GM13977 (cell line): ENCODE data around the gene CCDC91.

Experiments
- DNase-seq: peaks from one replicate; pipeline ENCODE4 v3.0.0; 2012; ENCODE audit warnings: low spot score
- in situ Hi-C: fragments of 300-500 bp; cut with MboI; formaldehyde crosslinking; loops from one replicate; pipeline ENCODE4 v1.12.0; 2022; ENCODE audit warnings: low sequenced_read_pairs, low pct_unique_long_range_greater_than_20kb, mixed read lengths, inconsistent platforms; ENCODE audit not compliant: unreplicated experiment
- TF ChIP-seq, protein P1 (sequence below): IDR thresholded peaks from 2 replicates; pipeline ENCODE4 v1.5.1; 2012; ENCODE audit warnings: mild to moderate bottlenecking, control low read depth; ENCODE audit not compliant: insufficient read depth; ENCODE audit errors: extremely low read depth, missing control alignments

CCDC91 gene

DNA sequence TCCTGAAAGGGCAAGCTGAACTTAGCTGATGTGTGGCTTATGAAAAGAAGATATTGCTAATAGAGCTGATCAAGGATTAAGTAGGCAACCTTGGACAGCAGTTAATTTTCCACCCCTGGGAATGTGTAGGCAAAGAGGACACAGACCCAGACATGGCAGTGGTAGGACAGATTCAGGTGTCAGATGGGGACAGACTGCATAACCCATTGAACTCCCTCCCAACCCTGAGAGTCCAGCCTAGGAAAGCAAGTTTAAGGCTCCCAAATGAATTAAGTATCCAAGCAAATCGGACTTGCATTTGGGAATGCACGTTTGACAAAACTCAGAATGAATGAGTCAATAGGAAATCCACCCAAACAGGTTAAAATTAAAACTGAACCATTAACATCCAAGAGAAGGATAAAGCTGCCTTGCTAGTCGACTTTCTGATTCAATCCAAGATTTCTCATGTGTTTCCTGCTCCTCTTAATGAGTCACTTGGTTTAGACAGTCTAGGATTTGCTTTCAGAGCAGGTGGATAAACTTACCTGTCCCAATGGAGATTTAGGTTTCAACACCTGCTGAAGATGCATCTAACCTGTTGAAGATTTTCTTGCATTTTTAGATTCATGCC lies 385.4 kb downstream of the CCDC91 start:
- TF ChIP-seq, protein P1, sequence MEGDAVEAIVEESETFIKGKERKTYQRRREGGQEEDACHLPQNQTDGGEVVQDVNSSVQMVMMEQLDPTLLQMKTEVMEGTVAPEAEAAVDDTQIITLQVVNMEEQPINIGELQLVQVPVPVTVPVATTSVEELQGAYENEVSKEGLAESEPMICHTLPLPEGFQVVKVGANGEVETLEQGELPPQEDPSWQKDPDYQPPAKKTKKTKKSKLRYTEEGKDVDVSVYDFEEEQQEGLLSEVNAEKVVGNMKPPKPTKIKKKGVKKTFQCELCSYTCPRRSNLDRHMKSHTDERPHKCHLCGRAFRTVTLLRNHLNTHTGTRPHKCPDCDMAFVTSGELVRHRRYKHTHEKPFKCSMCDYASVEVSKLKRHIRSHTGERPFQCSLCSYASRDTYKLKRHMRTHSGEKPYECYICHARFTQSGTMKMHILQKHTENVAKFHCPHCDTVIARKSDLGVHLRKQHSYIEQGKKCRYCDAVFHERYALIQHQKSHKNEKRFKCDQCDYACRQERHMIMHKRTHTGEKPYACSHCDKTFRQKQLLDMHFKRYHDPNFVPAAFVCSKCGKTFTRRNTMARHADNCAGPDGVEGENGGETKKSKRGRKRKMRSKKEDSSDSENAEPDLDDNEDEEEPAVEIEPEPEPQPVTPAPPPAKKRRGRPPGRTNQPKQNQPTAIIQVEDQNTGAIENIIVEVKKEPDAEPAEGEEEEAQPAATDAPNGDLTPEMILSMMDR = no peak
- in situ Hi-C loops = no loop called here
- DNase-seq = no peak

DNA sequence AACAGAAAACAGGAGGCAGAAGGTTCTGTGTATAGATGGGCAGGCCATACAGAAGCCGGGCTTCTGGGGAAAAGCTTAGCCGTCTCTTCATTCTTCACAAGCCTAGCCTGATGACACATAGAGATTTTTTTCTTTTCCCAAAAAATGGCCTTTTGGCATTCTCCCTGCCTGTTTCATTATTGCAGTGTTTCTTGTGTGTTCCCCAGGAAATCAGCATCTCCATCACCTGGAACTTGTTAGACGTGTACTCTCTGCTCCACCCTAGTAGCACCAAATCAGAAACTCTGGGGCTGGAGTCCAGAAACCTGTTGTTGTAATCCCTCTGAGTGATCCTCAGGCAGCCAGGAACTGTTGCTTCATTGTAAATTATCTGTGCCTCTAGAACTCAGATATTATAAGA lies 388.1 kb downstream of the CCDC91 start:
- TF ChIP-seq, protein P1 = no peak
- in situ Hi-C loops = no loop called here
- no peak for DNase-seq

DNA sequence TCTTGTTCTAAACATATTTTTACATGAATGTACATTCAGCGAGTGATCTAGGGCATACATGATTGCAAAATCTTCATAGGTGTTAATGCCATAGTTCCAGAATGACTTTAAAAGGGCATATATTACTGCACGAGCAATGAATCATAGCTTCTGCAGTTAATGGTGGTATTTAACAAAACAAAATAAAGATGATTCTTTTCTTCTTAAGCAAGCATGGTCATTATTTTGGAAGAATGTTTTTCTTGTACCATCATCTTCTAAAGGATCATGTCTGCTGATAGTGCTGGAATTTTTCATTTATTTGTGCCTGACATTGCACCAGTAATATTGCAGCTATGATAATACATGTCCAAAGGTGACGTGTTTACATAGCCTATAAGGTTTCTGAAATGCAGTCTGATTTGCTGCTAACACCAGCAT lies 388.6 kb downstream of the CCDC91 start:
- no peak for DNase-seq
- in situ Hi-C loops = no loop called here
- TF ChIP-seq, protein P1 = no peak

DNA sequence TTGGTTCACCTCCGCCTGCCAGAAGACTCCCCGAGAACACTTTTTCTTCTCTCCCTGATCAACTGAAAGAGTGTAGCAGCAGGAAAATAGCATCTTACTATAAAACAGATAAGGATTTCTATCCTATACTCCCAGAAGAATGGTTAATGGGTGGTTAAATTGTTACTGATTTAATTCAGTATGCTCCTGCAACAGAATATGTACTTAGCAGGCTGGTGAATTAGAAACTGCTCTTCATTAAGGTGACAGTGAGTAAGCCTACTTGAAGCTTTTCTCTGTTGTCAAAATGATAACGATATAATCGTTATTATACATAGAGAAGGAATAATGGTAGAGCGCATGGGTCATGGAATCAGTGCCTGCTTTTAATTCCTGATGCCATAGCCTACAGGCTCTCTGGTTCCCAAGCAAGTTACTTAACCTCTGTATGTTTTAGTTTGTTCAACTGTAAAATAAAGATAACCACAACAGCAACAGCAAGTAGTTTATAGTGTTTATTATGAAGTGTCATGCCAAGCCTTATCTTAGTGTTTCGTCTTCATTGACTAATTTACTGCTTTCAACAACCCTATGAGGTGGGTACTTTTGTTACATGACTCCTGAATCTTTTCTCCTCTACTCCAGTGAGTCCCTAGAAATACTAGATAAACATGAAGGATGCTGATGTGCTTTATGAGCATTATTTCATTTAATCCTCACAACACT lies 392.6 kb downstream of the CCDC91 start:
- TF ChIP-seq, protein P1 = no peak
- in situ Hi-C loops = no loop called here
- no peak for DNase-seq

DNA sequence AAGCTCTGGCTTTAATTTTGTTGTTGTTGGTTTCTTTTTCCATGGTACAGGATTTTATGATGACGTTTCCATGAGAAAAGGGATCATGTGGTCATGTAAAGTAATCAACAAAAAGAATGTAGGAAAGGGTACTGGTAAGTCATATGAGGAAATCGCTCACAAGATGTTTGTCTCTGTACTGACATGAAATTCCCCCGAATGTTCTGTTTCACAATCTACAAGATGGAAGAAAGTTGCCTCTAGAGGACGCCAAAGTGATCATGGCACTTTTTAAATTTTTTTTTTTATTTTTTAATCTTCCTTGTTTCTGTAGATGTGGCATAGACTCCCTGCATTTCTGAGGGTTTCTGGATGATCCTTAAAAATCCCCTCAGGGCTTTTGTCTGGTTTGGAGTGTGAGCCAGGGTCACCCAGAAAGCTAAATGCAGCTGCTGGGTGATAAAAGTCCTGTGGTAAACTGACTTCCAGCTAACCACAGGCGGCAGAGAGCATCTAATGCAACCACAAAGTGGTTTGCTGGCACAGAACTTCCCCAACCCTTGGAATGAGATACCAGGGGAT lies 393.5 kb downstream of the CCDC91 start:
- TF ChIP-seq, protein P1 = no peak
- in situ Hi-C loops = no loop called here
- DNase-seq = no peak

DNA sequence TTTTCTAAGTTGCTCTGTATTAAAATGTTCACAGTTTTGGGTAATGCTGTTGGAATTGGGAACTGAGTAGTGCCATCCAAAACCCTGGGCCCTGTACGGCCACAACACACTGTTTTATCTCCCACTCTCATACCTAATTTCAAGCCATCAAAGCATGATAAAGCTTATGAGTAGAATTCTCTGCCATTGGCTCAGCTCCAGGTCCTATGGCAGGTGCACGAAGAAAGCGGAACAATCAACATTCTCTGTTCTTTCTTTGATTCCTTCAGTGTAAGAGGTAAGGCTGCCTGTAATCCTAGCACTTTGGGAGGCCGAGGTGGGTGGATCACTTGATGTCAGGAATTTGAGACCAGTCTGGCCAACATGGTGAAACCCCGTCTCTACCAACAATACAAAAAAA lies 394.9 kb downstream of the CCDC91 start:
- TF ChIP-seq, protein P1 = no peak
- in situ Hi-C loops = no loop called here
- no peak for DNase-seq
